GM21381 (cell line): ENCODE data around the gene MUL1.
"Not testable (repeated sequence)": the region's sequence is repeated elsewhere in the genome, so short reads cannot be mapped to it uniquely, and the experiment has no call there.

Experiments used
- ATAC-seq: cut with Tn5 transposase; IDR thresholded peaks from one replicate; pipeline ENCODE4 v1.9.1; 2021; ENCODE audit warnings: mild to moderate bottlenecking, moderate library complexity; ENCODE audit not compliant: unreplicated experiment

The MUL1 gene

DNA sequence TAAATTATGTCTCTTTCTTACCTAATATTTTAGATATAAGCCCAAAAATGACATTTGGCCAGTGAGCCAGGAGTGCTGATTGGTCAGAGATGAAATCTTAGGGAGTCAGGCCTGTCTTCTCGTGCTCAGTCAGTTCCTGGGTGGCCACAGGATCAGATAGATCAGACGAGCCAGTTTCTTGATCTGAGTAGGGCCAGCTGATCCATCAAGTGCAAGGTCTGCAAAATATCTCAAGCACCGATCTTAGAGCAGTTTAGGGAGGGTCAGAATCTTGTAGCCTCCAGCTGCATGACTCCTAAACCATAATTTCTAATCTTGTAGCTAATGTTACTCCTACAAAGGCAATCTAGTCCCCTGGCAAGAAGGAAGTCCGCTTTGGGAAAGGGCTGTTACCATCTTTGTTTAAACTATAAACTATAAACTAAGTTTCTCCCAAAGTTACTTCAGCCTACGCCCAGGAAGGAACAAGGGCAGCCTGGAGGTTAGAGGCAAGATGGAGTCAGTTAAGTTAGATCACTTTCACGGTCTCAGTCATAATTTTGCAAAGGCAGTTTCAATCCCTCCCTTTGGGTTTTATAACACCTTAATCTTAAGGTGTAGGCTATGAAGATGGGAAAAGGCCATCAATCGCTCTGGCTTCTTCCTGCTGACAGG, 11.8 kb upstream of the MUL1 start:
- ATAC-seq: not testable (repeated sequence)

GRCh38 chr1:20511518-20512428, 3.8 kb upstream of the MUL1 start:
- ATAC-seq: no peak

GRCh38 chr1:20508411-20508771, 440 bp upstream of the MUL1 start:
- ATAC-seq: no peak

DNA sequence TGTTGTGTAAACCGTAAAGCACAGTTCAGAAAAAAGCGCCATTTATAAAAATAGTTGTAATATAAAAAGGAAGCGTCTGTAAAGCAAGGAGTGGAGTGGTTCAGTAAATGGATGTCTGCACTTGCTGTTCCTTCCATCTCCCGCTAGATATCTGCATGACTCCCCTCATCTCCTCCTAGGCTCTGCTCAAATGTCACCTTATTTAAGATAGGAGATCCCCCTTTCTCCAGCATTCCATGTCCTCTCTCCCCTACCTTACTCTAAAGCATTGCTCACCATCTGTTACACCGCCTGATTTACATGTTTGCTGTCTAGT, 745 bp downstream of the MUL1 start:
- ATAC-seq: peak; percentile 15

DNA sequence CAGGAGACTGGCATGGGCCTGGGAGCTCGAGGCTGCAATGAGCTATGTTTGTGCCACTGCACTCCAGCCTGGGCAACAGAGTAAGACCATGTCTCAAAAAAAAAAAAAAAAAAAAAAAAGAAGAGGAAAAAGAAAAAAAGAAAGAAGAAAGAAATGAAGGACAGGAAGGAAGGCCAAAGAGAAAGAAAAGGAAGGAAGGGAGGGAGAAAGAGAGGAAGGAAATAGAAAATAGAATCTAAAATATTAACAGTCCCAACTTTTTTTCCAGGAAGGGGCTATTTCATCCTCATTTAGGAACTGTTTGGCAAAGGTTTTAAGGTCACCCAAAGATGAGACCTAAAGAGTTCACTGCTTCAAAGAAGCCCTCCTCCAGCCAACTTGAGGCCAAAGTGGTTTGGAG, 2.5 kb downstream of the MUL1 start:
- ATAC-seq: no peak

DNA sequence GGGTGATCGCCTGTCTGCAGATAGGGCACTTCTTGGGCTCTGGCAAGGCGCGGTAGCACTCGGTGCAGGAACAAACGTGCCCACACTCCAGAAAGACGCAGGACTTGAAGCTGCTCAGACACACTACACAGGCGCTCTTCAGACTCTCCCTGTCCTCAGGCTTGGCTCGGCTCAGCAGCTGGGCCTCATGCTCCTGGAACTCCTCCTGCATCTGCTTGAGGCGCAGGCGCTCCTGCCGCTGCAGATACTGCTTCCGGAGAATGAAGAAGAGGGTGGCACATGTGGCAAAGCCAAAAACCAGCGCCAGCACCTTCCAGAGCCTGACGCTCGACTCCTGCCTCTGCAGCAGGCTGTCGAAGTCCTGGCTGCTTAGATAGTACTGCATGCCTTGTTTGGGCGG, 7.2 kb downstream of the MUL1 start:
- no peak for ATAC-seq

DNA sequence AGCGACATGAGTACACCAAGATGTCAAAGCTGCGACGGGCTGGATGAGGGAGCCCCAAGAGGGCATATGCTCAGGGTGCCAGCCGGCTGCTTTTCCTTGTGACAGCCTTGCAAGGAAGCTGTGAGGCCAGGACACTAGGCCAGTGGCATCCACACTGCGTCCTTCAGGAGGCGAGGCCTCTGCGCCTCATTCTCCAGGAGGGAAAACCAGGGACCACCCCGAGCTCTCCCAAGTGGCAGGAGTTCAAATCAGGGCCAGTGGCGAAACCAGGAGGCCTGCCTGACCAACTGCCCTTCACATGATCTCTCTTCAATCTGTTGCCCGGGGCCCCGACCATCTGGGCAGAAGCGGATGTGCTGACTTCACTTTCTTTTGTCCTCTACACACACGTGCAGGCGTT, 8.2 kb downstream of the MUL1 start:
- no peak for ATAC-seq

- ATAC-seq: no peak
Observed at GRCh38 chr1:20499105-20499504, 8.8 kb downstream of the MUL1 start.

- no peak for ATAC-seq
Observed at GRCh38 chr1:20498116-20498515, 9.8 kb downstream of the MUL1 start.

GRCh38 chr1:20497506-20497905, 10.4 kb downstream of the MUL1 start:
- no peak for ATAC-seq

DNA sequence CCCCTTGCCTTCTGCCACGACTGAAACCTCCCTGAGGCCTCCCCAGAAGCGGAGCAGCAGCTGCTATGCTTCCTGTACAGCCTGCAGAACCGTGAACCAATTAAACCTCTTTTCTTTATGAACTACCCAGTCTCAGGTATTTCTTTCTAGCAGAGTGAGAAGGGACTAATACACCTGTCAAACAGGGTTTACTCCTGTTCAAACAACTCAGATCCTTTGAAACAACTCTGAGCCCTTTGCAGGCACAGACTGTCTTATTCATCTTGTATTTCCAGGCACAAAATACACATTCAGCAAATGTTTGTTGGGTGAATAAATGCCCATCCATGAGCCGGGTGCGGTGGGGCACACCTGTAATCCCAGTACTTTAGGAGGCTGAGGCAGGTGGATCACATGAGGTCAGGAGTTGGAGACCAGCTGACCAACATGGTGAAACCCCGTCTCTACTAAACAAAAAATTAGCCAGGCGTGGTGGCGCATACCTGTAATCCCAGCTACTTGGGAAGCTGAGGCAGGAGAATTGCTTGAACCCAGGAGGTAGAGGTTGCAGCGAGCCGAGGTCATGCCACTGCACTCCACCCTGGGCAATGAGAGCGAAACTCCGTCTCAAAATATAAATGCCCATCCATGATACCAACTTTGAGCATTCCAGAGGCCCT, 11.1 kb downstream of the MUL1 start:
- not testable (repeated sequence) for ATAC-seq

- no peak for ATAC-seq
Observed at GRCh38 chr1:20496241-20496661, 11.7 kb downstream of the MUL1 start.

GRCh38 chr1:20495661-20496060, 12.3 kb downstream of the MUL1 start:
- ATAC-seq: no peak

DNA sequence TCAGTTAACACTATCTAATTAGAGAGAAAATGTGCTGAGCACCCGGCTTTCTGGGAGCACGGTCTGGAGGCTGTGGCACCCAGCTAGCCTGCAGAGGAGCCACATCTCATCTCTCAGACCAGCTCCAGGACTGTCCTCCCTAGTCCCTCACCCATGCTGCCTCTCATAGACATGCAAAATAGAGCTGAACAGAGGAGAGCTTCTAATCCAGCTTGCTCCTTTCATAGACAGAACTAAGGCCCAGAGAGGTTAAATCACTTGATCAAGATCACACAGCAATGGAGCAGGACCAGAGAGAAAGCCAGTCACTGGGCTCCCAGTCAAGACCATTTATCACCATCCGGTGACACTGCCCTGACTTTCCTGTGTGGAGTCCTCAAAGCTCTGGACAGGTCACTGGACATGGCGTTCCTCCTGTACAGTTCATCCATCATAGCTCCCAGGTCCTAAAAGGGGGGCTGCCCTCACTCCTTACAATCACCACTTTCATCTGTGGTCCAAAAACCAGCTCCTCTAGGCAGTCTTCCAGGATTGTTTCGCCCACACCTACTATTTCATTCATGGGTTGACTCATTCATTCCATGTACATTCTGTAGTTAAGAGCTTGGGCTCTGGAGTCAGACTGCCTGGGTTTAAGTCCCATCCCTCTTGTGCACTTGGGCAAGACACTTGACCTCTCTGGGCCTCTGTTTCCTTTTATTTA, 13.2 kb downstream of the MUL1 start:
- ATAC-seq: no peak

GRCh38 chr1:20493839-20494608, 13.9 kb downstream of the MUL1 start:
- ATAC-seq: peak; percentile 51

GRCh38 chr1:20493309-20493708, 14.6 kb downstream of the MUL1 start:
- no peak for ATAC-seq

DNA sequence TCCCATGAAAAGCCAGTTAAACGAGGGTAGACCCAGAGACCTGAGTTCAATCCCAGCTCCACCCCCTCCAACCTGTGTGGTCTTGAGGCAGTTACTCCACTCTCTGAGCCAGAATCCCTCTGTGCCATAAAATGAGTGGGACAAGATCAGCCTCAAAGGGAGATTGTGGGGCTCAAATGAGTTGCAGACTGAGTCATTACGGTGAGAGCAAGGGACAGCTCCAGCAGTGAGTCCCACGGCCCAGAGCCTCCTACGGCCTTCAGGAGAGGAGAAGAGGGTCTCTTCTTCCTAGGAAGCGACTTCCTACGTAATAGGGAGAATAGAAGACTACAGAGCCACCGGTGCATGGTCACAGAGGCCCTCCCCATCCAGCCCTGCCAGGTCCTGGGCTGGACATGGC, 15.2 kb downstream of the MUL1 start:
- ATAC-seq: no peak

DNA sequence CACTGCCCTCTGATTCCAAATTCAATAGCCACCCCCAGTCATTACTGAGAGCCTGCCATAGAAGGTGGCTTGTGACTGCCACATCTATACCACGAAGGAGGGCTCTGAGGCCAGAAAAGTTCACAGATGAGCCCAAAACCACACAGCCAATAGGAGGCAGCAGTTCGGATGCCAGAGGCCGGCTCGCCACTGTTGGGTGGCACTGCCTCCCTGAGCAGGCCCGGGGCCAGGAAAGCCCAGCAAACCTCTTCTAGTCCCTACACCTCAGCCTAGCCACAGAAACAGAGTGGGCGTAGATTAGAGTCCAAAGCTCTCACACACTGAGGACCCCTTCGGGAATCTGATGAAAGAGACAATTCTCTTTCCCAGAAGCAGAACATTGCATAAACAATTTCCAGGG, 16.1 kb downstream of the MUL1 start:
- no peak for ATAC-seq

GRCh38 chr1:20491178-20491577, 16.8 kb downstream of the MUL1 start:
- ATAC-seq: no peak

DNA sequence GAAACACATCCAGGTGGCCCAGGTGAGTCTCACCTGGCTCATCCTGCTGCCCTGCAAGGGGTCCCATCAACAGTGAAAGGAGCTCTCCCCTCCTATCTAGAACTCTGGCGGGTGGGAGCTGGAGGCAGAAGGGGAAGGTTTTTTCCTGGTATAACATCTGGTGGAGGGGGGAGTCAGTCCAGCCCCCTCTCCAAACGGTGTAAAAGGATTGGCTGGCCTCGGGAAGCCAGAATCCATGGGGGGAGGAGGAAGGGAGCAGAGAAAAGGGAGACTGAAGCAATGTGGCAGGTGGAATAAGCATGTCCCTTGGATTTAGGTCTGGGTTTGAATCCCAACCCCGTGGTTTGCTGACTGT, 20.7 kb downstream of the MUL1 start:
- no peak for ATAC-seq
